ENCODE measurements around the gene PRAME.

DNA sequence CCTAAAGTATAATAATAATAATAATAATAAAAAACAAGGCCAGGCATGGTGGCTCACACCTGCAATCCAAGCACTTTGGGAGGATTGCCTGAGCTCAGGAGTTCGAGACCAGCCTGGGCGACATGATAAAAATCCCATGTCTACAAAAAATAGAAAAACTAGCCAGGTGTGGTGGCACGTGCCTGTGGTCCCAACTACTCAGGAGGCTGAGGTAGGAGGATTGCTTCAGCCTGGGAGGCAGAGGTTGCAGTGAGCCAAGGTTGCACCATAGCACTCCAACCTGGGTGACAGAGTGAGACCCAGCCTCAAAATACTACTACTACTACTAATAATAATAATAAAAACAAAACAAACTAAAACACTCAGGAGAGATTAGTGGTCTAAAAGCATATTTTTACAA lies 23.4 kb downstream of the PRAME start:
- TF ChIP-seq, protein P1, sequence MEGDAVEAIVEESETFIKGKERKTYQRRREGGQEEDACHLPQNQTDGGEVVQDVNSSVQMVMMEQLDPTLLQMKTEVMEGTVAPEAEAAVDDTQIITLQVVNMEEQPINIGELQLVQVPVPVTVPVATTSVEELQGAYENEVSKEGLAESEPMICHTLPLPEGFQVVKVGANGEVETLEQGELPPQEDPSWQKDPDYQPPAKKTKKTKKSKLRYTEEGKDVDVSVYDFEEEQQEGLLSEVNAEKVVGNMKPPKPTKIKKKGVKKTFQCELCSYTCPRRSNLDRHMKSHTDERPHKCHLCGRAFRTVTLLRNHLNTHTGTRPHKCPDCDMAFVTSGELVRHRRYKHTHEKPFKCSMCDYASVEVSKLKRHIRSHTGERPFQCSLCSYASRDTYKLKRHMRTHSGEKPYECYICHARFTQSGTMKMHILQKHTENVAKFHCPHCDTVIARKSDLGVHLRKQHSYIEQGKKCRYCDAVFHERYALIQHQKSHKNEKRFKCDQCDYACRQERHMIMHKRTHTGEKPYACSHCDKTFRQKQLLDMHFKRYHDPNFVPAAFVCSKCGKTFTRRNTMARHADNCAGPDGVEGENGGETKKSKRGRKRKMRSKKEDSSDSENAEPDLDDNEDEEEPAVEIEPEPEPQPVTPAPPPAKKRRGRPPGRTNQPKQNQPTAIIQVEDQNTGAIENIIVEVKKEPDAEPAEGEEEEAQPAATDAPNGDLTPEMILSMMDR (conservative IDR thresholded peaks at IDR 0.05): no peak
- no peak for TF ChIP-seq EZH2 (IDR thresholded peaks at IDR 0.05; ENCODE audit: low read depth)
